ENCODE measurements around the gene DESI1. TPM values are rescaled to one million over a fixed set of nuclear protein-coding genes. Genes with fewer than 3 reads are reported as not detected.
A peak's percentile ranks its signal among the peaks of the same experiment; 100 is the strongest.
"Not testable (repeated sequence)": the region's sequence is repeated elsewhere in the genome, so short reads cannot be mapped to it uniquely, and the experiment has no call there.

The DESI1 gene
- total RNA-seq, 1 experiment from 2014 or later, result 15.8 TPM

DNA sequence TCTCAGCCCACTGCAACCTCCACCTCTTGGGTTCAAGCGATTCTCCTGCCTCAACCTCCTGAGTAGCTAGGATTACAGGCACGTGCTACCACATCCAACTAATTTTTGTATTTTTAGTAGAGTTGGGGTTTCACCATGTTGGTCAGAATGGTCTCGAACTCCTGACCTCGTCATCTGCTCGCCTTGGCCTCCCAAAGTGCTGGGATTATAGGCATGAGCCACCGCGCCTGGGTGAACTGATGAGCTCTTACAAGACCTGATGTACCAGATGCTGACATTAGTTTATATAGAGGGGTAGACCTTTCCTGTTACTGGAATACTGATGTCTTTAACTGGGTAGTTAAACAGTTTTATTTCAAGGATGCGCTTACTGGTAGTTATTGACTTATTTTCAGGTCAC, 13.8 kb upstream of the DESI1 start:
- DNase-seq (ENCODE audit: low spot score), result not testable (repeated sequence)

DNA sequence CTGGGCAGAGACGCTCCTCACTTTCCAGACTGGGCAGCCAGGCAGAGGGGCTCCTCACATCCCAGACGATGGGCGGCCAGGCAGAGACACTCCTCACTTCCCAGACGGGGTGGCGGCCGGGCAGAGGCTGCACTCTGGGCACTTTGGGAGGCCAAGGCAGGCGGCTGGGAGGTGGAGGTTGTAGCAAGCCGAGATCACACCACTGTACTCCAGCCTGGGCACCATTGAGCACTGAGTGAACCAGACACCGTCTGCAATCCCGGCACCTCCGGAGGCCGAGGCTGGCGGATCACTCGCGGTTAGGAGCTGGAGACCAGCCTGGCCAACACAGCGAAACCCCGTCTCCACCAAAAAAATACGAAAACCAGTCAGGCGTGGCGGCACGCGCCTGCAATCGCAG, 10.8 kb upstream of the DESI1 start:
- not testable (repeated sequence) for DNase-seq (ENCODE audit: low spot score)

- DNase-seq (ENCODE audit: low spot score), result not testable (repeated sequence)
These were observed 10.3 kb upstream of the DESI1 start for GRCh38 chr22:41631115-41631514.

- no peak for DNase-seq (ENCODE audit: low spot score)
These were observed 4.7 kb upstream of the DESI1 start for GRCh38 chr22:41625577-41625976.

DNA sequence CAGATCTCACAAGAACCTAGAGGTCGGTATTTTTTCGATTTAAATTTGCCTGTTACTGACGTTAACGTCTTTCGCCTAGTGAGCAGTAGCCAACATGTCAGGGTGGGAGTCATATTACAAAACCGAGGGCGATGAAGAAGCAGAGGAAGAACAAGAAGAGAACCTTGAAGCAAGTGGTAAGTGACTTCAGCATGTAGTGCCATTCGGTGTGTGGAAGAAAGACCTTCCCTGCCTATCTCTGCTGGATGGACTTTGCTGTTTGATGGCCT, 1.0 kb upstream of the DESI1 start:
- no peak for DNase-seq (ENCODE audit: low spot score)

DNA sequence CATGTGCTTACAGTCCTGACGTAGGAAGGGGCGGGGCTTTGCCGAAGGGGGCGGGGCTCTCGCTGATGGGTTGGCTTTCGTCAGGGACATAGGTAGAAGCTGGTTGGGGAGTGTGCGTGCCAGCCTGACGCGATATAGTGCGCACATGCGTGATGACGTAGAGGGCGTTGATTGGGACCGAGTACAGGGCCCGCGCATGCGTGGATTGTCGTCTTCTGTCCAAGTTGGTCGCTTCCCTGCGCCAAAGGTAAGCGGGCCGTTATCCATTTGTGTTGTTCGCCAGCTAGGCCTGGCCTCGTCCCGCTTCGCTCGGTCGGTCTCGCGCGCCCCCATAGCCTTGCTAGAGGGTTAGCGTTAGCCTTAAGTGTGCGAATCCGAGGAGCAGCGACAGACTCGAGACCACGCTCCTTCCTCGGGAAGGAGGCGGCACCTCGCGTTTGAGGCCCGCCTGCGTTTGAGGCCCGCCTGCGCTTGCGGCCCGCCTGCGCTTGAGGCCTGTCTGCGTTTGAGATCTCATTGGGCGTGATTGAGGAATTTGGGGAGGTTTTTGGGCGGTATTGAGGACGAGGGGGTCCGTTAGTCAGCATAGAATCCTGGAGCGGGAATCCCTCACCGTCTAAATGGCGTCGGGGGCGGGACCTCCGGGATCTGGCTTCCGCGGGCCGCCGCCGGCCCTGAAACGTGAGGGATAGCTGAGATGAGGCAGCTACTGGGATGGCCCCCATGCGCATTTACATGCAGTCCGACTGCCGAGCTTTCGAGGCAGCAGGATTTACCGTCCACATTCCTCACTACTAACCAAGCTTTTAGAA, 462 bp upstream of the DESI1 start, which contains the start of gene XRCC6:
Gene XRCC6, plus strand, starts transcription at position 197 of the 812 bp plus-strand sequence. CDS start 710 bp downstream, outside the sequence.
- DNase-seq (ENCODE audit: low spot score), result peak; percentile 97

DNA sequence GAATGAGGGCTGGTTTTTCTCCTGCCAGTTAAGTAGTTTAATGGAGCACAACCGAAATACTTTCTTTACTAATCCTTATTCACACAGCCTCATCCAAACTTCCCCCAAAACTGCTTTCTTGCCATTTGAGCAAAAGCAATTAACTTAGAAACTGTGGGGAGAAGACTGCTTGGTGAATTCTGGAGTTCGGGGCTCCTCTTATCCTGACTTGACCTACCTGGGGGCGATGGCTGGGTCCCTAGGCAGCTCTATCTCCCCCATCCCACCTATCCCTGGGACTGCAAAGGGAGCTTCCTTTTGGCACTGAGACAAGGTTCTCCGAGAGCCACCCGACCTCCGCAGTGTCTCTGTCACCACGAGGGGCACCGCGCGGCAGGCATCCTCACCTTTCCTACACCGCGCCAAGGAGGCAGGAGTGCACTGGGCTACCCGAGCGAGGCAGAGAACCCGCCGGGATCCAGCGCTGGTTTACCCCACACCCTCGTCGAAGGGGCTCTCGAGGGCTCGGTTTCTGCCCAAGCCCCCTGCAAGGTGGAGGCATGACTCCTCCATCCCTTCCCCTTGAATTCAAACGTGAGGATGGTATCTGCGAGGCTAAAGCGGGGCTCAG, 759 bp downstream of the DESI1 start:
- no peak for DNase-seq (ENCODE audit: low spot score)

- no peak for DNase-seq (ENCODE audit: low spot score)
These were observed 7.4 kb downstream of the DESI1 start for GRCh38 chr22:41613456-41613855.

GRCh38 chr22:41612603-41613306, 8.1 kb downstream of the DESI1 start:
- DNase-seq (ENCODE audit: low spot score), result no peak

DNA sequence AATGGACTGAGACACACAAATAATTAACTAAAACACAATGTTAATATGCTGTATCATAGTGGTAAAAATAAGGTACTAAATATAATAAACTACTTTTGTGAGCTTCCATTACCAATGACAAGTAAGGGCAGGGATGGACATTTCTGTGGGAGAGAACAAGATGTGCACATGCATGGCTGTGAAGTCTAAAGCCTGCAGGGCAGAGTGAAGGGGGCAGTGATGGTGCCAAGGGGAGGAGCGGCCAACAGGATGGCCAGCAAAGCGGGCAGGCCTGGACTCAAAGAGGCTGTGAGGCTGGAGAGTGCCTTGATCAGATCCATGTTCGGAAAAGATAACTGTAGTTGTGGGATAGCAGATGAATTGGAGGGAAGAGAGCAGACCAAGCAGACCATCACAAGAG, 12.5 kb downstream of the DESI1 start:
- DNase-seq (ENCODE audit: low spot score), result no peak

- no peak for DNase-seq (ENCODE audit: low spot score)
These were observed 16.9 kb downstream of the DESI1 start for GRCh38 chr22:41603873-41604332.

GRCh38 chr22:41600976-41601375, 19.9 kb downstream of the DESI1 start:
- DNase-seq (ENCODE audit: low spot score), result no peak

- DNase-seq (ENCODE audit: low spot score), result no peak
These were observed 21.8 kb downstream of the DESI1 start for GRCh38 chr22:41598891-41599635.

- DNase-seq (ENCODE audit: low spot score), result peak; percentile 68
These were observed 22.8 kb downstream of the DESI1 start for GRCh38 chr22:41598081-41598480.

DNA sequence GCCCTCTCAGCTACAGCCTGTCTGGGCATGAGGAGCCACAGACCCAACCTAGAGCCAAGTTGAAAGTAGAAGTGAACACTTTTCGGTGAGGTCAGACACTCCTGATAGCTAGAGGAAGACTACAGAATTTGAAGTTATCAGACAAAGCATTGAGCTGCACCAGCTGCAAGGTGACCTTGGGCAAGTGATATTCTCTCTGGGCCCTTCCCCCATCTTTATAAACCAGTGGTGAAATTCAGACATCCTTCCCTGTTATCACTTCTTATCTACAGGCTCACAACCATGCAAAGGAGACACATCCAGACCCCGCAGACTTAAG, 23.2 kb downstream of the DESI1 start:
- no peak for DNase-seq (ENCODE audit: low spot score)

GRCh38 chr22:41596776-41597634, 23.8 kb downstream of the DESI1 start:
- DNase-seq (ENCODE audit: low spot score), result peak; percentile 27

- DNase-seq (ENCODE audit: low spot score), result no peak
These were observed 25.1 kb downstream of the DESI1 start for GRCh38 chr22:41595703-41596102.

DNA sequence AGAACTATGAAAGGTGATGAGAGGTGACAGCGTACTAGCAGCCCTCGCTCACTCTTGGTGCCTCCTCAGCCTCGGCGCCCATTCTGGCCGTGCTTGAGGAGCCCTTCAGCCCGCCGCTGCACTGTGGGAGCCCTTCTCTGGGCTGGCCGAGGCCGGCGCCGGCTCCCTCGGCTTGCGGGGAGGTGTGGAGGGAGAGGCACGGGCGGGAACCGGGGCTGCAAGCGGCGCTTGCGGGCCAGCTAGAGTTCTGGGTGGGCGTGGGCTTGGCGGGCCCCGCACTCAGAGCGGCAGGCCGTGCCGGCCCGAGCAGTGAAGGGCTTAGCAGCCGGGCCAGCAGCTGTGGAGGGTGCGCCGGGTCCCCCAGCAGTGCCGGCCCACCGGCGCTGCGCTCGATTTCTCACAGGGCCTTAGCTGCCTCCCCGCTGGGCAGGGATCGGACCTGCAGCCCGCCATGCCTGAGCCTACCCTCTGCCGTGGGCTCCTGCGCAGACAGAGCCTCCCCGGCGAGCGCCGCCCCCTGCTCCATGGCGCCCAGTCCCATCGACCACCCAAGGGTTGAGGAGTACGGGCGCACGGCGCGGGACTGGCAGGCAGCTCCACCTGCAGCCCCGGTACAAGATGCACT, 27.4 kb downstream of the DESI1 start:
- not testable (repeated sequence) for DNase-seq (ENCODE audit: low spot score)

GRCh38 chr22:41589391-41590241, 31.2 kb downstream of the DESI1 start, which contains the start of gene PMM1:
Gene PMM1 (minus strand): TSS chr22:41589840. CDS start chr22:41589805, 35 bp downstream.
- DNase-seq (ENCODE audit: low spot score), result peak; percentile 98

DNA sequence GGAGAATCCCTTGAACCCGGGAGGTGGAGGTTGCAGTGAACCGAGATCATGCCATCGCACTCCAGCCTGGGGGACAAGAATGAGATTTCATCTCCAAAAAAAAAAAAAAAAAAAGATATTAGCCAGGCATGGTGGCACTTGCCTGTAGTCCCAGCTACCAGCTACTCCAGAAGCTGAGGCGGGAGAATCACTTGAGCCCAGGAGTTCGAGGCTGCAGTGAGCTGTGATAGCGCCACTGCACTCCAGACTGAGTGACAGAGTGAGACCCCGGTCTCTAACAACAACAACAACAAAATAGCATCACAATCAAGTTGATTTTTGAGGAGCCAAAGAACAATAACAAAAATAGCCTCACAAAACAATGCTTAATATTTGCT, 33.5 kb downstream of the DESI1 start:
- DNase-seq (ENCODE audit: low spot score), result no peak

Measured in A172 (cell line).